Fibroblast of villous mesenchyme (primary cell): ENCODE results near the gene SNX15. TPM values are rescaled to one million over a fixed set of nuclear protein-coding genes. Genes with fewer than 3 reads are reported as not detected.

Experiments used
- DNase-seq: peaks from one replicate; pipeline ENCODE4 v3.0.0-alpha.2; 2010; ENCODE audit warnings: low read depth
- H3K4me3 ChIP-seq: 2 replicates; pipeline ENCODE4 v1.5.1; 2011; ENCODE audit warnings: low read depth, mild to moderate bottlenecking, low read length
- total RNA-seq: library from RNA; depleted of rRNA; stranded (reverse); fragments of >200 nt; gene quantifications from 2 replicates; pipeline ENCODE4 v1.2.3, GENCODE V29; 2012
- TF ChIP-seq, protein P1 (sequence below): IDR thresholded peaks from 2 replicates; pipeline ENCODE4 v1.5.1; 2012; ENCODE audit warnings: low read depth, mild to moderate bottlenecking, low read length; ENCODE audit not compliant: insufficient read depth

SNX15 gene
- total RNA-seq, 1 donor: 12.5 TPM

DNA sequence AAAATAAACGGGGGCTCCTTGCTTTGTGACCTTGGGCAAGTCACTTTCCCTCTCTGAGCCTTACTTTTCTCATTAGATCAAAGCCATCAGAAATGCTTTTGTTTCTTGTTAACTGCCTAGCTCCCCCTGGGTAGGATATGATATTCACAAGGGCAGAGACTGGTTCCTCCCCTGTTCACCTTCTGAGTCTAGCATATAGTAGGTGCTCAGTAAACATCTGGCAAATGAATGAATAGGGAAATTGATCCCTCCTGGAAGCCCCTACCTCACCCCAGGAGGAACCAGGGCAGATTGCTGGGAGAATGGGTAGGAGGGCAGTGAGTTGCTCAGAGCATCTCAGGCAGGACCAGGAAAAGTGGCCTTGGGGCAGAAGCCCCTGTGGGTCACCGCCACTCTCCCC lies 7.2 kb downstream of the SNX15 start:
- TF ChIP-seq, protein P1, sequence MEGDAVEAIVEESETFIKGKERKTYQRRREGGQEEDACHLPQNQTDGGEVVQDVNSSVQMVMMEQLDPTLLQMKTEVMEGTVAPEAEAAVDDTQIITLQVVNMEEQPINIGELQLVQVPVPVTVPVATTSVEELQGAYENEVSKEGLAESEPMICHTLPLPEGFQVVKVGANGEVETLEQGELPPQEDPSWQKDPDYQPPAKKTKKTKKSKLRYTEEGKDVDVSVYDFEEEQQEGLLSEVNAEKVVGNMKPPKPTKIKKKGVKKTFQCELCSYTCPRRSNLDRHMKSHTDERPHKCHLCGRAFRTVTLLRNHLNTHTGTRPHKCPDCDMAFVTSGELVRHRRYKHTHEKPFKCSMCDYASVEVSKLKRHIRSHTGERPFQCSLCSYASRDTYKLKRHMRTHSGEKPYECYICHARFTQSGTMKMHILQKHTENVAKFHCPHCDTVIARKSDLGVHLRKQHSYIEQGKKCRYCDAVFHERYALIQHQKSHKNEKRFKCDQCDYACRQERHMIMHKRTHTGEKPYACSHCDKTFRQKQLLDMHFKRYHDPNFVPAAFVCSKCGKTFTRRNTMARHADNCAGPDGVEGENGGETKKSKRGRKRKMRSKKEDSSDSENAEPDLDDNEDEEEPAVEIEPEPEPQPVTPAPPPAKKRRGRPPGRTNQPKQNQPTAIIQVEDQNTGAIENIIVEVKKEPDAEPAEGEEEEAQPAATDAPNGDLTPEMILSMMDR: no peak
- DNase-seq: no peak
- H3K4me3 ChIP-seq: no peak overlapping the region

DNA sequence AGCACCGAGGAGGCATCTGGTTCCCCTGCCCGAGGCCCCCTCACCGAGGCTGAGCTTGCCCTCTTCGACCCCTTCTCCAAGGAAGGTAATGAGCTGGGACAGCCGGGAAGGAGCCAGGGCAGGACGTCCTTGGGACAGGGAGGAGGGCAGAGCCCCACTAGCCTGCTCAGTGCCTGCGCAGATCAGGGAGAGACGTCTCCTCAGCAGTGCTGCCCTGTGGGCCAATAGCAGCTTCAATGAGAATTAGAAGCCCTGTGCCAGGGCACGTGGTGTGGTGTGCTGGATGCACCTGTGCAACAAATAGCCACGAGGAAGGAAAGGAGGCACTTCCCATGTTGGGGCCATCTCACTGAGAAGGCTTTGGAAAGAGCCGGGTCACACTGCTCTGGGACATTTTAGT lies 8.3 kb downstream of the SNX15 start:
- TF ChIP-seq, protein P1: no peak
- no peak overlapping the region for H3K4me3 ChIP-seq
- no peak for DNase-seq

DNA sequence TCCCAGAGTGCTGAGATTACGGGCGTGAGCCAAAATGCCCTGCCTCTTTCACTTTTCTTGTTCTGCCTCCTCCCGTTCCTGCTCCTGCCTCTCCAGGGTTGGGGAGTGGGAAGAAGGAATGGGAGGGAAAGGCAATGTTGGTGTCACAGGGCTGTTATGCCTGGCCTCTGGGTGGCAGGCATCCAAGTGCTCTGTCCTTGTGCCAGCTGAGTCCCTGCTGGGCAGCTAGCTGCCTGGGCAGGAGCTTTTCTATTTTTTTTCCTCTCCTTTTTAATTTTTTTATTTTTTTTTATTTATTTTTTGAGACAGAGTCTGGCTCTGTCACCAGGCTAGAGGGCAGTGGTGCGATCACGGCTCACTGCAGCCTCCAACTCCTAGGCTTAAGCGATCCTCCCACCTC lies 9.7 kb downstream of the SNX15 start:
- DNase-seq: no peak

DNA sequence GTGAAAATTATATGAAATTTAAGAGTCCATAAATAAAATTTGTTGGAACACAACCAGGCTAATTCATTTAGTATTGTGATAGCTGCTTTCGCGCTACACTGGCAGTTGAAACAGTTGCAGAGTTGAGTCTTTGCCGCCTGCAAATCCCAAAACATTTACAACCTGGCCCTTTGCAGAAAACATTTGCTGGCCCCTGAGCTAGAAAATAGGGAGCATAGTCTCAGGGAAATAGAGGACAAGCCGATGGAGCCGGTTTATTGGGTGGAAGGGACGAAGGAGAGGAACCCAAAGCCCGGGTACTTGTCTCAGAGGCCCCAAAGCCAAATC lies 13.2 kb downstream of the SNX15 start:
- H3K4me3 ChIP-seq: peak overlapping the region; percentile 75
- DNase-seq: no peak
- TF ChIP-seq, protein P1: no peak

More for the DNA sequence above, 9.7 kb downstream of the SNX15 start:
- H3K4me3 ChIP-seq: no peak overlapping the region
- TF ChIP-seq, protein P1: no peak

DNA sequence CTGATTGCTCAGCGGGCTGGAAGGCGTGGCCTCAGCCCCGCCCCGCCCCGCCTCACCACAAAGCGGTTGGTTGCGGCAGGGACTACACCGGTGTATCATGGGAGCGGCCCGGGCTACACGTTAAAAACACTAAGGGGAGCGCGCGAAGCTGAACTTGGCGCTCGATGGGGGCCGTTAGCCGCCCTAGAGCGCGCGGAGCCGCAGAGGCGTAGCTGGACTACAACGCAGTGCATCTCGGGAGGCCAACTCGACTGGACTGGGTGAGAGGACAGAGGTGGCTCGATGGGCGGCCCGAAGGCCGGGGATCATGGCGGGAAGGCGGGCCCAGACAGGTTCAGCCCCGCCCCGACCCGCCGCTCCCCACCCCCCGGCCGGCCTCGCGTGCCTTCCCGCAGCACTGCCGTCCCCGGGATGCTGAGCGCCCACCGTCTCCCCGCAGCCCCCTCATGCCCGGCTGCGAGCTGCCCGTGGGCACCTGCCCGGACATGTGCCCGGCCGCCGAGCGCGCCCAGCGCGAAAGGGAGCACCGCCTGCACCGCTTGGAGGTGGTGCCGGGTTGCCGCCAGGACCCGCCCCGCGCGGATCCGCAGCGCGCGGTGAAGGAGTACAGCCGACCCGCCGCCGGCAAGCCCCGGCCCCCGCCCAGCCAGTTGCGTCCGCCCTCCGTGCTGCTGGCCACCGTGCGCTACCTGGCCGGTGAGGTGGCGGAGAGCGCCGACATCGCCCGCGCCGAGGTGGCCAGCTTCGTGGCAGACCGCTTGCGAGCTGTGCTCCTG lies 13.8 kb downstream of the SNX15 start, which contains the start of gene SAC3D1:
SAC3D1 (plus strand) TSS at position 364 of the 776 bp plus-strand sequence; CDS start at position 447, 83 bp downstream.
- peak; percentile 92 for DNase-seq
- TF ChIP-seq, protein P1: no peak
- H3K4me3 ChIP-seq: peak within 1 kb of the TSS; percentile 75

DNA sequence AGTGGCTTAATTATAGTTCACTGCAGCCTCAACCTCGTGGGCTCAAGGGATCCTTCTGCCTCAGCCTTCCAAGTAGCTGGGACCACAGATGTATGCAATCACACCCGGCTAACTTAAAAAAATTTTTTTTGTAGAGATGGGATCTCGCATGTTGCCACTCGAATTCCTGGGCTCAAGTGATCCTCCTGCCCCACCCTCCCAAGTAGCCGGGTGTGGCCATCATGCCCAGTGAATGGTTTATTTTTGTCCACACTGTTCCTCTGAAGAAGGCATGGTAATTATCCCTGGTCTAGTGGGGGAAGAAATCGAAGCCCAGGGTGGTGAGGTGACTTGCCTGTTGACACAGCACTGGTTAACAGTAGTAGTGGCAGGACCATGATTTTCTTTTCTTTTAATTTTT lies 15.7 kb downstream of the SNX15 start:
- H3K4me3 ChIP-seq: no peak overlapping the region
- TF ChIP-seq, protein P1: no peak
- no peak for DNase-seq
